ENCODE data around the gene ADGRG7.

Gene ADGRG7

DNA sequence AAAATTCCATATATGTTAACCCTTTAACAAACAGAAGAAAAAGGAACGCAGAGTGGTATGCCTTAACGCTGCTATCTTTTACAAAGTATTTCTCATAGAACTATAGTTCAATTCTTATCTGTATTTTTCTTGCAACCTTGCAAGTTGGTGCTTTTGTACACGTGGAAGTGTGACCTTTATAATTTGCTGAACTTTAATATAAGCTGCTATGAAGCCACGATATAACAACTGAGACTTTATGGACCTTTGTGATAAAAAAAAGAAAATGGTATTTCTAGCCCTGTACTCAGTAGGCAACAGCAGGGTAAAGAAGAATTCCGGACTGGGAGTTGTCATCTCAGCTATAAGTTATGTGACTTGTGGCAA is 93.6 kb downstream of the ADGRG7 start:
- no peak for DNase-seq

DNA sequence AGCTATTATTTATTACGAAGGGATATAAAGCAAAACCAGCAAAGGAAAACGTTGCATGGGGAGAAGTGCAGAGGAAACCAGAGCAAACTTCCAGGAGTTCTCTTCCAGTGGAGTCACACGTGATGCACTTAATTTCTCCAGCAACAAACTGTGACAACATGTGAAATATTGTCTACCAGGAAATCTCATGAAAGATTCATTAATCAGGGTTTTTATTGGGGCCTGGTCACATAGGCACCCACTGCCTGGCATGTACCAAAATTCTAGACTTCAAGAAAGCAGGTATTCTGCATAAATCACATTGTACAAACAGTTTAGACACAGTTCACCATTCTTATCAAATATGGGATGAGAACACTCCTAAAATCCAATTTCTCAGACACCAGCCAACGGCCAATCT is 94.5 kb downstream of the ADGRG7 start:
- DNase-seq, result no peak

DNA sequence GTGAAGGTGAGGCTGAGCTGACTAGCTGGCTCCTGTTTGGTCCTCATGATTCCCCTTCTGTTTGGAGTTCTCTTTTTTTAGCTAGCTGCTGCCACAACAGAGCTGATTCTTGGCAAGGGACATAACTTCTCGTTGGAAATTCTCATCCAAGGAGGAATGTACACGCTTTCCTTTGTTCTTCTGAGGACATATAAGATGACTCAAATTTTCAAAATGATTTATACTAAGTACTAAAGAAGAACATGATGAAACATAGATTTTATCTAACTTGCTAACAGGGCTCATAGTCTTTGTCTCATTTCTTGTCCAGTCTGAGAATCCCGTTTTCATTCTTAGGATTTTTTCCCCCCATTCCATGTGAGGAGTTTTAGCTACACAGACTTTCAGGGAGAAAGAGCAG is 97.0 kb downstream of the ADGRG7 start:
- DNase-seq, result no peak

DNA sequence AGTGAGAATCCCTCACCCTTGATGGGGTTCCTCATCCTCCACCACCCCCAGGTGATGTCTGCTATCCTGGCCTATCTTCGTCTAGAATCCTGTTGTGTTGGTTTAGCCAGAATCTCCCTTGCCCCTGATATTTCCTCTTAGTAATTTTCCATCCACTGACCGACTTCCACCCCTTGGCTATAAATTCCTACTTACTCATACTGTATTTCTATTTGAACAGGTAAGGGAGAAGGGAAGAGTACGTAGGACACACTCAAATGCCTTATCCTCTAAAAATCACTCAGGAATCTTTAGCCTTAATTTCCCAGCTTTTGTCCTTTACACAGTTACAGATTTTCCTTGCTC is 99.2 kb downstream of the ADGRG7 start:
- DNase-seq, result no peak

DNA sequence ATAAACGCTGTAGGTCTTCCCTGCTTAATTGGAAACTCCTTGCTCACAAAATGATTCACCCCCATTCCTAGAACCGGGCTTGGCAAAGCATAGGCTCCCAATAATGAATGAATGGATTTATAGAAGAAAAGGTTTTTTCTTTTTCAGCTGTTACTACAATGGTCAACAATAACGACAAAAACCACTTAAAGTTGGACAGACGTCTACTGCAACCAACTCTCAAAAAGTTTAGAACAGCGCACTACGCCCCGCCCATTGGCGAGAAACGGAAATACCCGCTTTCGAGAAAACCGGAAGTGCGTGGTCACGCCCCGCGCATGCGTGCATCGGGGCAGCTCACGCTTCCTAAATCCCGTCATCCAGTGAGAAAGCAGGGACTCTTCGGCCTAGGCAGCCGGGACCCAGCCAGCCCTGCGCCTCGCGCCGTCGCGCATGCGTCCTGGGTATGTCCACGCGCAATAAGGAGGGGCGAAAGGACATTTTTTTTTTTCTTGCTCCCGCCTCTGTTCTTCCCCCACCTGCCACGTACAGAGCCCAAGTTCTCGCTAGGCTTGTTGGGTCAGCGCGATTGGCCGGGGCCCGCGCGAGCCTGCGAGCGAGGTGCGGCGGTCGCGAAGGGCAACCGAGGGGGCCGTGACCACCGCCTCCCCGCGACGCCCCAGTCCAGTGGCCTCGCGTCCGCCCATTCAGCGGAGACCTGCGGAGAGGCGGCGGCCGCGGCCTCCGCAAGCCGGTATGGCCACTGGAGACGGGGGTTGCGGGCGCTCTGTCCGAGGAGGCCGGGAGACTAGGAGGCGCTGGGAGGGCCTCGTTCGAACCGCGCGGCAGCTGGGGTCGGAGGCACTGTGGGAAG is 99.8 kb downstream of the ADGRG7 start, which contains the start of gene TFG:
TSS of gene TFG (plus strand) at position 506 of the 853 bp plus-strand sequence. CDS start 4,192 bp downstream, outside the sequence.
- DNase-seq, result peak; percentile 96 to 98

DNA sequence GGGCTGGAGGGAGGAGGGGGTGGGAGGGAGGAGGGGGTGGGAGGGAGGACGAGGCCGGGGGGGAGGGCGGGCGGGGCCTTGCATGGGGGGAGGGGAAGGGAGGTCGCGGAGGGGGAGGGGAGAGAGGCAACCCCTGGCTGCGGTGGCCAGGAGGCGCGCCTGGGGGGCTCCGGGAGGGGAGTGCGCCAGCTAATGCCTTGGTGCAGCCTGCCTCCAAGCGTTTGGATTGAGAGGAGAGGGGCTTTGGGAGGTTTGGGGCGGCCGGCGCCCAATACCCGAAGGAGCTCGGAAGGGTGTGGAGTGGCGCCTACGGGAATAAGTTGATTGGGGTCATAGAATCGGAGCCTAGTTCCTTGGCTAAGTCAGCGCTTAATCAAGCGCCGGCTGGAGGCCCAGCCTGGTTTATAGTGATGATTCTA is 100.5 kb downstream of the ADGRG7 start:
- no peak for DNase-seq

DNA sequence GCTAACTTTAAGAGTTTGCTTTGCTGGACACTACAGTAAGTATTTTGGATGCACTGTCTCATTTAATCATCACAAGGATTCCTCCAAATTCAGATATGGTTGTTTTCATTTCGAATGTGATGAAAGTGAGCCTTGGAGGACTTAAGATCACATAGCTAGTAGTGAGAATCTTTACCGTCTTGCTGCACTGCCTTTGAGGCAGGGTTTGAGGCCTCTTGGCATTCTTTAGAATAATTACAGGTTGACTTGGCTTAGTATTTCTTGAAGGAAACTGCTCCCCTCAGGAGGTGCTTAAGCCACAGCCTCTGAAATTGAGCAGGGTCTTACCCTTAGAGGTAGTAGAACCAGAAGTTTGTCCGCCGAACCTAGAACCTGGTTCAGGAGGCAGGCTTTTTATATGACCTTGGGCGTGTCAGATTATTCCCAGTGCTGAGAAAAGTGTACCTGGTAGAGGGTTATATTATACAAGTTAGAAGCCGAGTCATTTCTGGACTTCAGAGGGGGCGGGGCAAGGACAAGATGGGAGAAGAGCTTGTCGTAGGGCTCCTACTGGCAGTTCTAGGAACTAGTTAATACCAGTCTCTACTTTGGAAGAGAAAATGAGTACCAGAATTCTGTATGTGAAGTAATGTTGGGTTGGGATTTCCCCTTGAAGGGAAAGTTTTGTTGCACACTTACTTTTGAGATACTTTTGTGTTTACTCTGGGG is 101.0 kb downstream of the ADGRG7 start:
- DNase-seq, result no peak

DNA sequence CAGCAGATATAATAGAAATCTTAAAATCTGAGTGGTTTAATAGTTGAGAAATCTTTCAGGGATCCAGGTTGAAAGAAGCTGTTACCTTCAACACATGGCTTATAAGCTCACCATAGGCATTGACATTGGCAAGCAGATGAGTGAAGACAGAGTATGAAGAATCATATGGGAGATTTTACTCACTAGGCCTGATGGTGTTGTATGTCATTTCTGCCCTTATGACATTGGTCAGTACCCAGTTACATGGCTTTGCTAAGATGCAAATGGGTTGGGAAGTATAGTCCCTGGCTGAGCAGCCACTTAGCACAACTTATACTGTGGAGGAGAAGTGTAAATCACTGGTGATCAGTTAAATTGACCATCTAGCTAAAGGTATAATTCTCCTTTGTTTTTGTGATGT is 105.8 kb downstream of the ADGRG7 start:
- no peak for DNase-seq

DNA sequence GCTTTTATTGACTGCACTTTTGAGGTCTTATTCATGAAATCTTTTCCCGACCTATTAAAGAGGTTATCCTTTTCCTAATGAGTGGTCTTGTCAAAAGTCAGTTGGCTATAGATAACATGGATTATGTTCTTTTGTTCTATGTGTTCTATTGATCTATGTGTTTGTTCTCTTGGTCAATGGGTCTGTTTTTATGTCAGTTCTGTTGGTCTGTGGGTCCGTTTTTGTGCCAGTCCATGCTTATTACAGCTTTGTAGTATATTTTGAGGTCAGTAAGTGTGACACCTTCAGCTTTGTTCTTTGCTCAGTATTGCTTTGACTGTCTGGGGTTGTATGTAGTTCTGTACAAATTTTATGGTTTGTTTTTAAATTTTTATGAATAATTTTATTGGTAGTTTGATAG is 107.7 kb downstream of the ADGRG7 start:
- no peak for DNase-seq

DNA sequence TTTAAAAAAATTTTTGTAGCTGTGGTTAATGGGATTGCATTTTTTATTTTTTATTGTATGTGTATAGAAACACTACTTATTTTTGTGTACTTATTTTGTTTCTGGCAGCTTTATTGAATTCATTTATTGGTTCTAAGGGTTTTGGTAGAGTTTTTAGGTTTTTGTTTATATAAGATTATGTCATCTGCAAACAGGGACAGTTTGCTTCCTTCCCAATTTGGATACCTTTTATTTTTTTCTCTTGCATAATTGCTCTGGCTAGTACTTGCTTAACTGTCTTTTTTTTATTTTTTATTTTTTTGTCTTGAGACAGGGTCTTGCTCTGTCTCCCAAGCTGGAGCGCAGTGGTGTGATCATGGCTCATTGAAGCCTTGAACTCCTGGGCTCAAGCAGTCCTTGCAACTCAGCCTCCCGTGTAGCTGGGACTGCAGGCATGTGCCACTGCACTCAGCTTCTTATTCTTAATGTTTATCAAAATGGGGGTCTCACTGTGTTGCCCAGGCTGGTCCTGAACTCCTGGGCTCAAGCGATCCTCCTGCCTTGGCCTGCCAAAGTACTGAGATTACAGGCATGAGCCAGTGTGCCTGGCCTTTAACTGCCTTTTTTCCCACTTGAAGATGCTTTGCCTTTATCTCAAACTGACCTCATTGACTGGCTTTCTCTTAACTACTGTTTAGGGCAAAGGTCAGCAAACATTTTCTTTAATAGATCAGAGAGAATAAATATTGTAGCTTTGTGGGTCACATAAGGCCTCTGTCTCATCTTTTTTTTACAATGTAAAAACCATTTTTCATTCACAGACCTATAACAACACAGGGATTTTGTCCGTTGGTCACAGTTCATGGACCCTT is 108.5 kb downstream of the ADGRG7 start:
- no peak for DNase-seq

DNA sequence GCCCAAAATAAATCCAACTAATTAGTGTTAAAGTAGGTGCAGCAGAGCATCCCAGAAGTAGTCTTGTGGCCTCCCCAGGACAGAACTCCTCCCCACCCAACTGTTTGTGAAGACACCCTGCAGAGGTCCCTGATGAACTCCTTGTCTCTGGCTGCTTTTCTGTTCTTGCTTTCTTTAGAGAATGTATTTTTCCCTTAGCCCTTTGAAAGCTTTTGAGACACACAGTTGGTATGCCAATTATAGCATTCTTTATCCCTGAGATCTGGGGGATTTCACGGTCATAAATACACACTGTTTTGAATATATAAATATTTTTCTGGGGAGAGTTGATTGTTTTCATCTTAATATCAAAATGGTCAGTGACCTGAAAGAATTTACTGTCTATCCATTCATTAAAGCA is 109.7 kb downstream of the ADGRG7 start:
- DNase-seq, result no peak

DNA sequence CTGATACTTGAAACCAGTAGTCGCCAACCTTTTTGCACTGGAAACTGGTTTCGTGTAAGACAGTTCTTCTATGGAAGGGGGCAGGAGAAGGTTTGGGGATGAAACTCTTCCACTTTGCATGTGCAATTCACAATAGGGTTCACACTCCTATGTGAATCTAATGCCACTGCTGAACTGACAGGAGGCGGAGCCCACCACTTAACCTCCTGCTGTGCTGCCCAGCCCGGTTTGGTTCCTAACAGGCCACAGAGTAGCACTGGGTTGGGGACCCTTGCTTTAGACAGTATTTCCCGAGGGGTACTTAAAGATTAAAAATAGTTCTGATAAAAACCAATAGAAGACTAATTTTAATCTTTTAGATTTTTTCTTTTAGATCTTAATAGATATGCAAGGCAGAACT is 111.0 kb downstream of the ADGRG7 start:
- DNase-seq, result no peak

DNA sequence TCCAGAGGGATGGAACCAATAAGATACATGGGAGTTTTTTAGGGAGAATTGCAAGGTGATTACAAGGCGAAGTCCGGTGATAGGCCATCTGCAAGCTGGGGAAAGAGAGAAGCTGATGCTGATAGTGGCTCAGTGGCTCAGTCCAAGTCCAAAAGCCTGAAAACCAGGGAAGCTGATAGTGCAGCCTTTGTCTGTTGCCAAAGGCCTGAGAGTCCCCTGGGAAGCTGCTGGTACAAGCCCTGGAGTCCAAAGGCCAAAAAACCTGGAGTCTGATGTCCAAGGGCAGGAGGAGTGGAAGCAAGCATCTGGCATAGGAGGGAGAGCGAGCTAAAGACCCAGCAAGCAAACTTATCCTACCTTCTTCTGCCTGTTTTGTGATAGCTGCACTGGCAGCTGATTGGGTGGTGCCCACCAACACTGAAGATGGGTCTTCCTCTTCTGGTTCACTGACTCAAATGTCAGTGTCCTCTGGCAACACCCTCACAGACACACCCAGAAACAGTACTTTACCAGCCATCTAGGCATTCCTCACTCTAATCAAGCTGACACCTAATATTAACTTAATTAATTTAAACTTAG is 116.6 kb downstream of the ADGRG7 start:
- no peak for DNase-seq

DNA sequence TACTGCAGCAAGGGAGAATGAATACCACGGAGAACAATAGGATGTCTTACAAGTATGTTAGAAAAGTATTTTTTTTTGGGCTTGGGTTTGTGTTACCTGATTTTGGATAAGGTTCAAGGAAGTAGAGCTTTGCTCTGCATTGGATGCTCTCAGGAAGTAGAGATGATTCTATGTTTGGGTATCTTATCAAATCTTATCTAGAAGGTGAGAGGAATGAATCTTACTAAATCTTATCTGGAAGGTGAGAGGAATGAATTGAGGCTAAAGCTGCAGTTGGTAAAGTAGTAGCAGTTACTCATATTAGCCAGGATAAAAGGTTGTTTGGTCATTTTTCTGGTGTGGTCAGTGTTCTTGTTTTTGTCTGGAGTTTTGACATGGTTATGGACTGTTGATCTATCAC is 117.3 kb downstream of the ADGRG7 start:
- no peak for DNase-seq

DNA sequence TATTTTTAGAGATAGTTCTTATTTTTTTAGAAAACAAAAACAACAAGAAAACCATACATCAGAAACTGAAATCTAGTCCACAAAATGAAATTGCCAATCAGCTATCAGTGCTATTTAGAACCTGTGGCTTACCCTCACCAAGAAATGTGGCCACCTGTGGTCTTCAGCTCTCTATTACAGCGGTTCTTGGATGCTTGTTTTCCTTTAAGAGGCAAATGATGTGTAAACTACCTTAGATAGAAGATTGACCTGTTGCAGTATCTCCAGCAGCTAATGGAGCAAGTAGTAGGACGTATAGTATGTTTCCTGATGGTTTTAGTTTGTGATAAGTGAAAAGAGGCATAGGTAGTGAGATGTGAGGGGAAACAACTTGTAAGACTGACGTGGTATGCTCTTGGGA is 121.1 kb downstream of the ADGRG7 start:
- no peak for DNase-seq

DNA sequence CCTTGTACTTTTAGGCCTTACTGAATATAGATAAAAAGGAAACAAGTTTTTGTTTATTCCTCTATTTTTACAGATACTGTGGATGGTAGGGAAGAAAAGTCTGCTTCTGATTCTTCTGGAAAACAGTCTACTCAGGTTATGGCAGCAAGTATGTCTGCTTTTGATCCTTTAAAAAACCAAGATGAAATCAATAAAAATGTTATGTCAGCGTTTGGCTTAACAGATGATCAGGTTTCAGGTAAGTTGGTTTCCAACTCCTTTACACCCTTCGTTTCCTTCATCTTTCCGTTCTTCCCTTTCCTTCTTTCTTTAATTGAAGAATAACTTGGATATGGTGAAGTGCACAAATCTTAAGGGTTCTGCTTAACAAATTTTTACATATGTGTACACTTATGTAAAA is 123.0 kb downstream of the ADGRG7 start:
- no peak for DNase-seq

DNA sequence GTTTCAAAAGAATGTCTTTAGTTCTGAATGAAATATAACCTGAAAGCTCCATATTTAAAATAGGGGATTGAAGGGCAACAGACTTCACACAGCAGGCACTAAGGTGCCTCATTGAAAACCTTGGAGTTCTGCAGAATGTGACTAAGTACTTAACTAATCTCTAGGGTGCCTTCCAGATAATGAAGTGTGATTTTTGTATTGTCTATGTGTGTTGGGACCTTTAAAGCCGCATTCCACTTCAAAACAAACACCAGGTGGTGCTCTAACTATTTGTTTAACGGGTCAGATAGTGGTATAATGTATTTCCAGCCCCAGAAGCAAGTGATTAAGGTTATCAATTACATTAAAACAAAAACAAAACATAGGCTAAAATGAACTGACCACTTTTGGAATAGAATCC is 127.9 kb downstream of the ADGRG7 start:
- DNase-seq, result no peak

DNA sequence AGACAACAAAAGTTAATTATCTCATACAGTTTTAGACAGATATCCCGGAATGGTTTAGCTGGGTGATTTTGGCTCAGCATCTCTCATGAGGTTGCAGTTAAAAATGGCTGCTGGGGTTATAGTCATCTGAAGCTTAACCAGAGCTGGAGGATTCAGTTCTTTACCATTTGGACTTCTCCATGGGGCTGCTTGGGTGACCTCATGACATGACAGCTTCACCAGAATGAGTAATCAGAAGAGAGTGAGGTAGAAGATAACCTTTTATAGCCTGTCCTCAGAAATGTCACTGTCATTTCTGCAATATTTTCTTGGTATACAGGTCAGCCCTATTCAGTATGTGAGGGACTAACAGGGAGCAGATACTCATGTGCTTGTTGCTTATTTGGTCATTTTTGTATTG is 130.8 kb downstream of the ADGRG7 start:
- no peak for DNase-seq

DNA sequence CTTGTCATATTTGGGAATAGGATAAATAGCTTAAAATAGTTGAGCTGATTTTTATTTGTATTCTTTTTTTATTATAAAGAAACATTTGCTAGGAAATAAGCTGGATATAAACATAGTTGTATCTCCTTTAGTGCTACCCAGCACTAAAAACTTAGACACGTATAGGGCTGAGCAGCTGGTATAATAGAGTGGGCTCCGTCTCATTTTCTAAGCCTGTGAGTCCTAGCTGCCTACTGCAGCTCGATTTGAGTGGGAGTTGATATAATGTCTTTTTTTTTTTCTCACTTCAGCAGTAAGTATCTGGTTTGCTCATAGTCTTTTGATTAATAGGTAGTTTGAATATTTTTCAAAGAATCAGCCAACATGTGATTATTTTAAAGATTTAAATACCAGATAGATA is 134.1 kb downstream of the ADGRG7 start:
- no peak for DNase-seq

DNA sequence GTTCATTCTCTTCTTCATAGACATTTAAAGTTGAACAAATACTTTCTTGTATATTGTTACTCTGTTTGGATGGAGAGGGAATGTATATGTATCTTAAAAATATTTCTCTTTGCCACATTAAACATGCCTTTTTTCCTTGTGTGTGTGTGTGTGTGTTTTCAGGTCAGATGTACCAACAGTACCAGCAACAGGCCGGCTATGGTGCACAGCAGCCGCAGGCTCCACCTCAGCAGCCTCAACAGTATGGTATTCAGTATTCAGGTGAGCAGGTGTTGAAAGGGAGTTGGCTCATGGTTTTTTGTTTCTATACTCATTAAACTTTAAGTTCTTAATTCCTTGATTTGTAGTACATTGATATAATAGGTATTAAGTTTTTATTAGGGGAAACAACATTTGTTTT is 135.3 kb downstream of the ADGRG7 start:
- no peak for DNase-seq
